ENCODE results near the gene PTTG2.

PTTG2 gene

GRCh38 chr4:37953620-37954293 is 6.4 kb upstream of the PTTG2 start:
- no peaks in the 10 kb centered on the region for H3F3A ChIP-seq (ENCODE audit: insufficient read depth)
- no peak overlapping the region for H3K4me2 ChIP-seq (ENCODE audit: low read depth, low read length, poor library complexity, severe bottlenecking)
- H3K9ac ChIP-seq (ENCODE audit: low read length): no peak overlapping the region
- no peak overlapping the region for H2AFZ ChIP-seq (ENCODE audit: low read depth, low read length, severe bottlenecking)
- no peaks in the 10 kb centered on the region for H3K27me3 ChIP-seq (ENCODE audit: low read length)
- no peaks in the 10 kb centered on the region for H3K36me3 ChIP-seq (ENCODE audit: low read length)
- no peak overlapping the region for H3K27ac ChIP-seq (ENCODE audit: low read depth, low read length)
- no peaks in the 10 kb centered on the region for H4K20me1 ChIP-seq (ENCODE audit: low read depth, low read length)
- H3K9me2 ChIP-seq (replicated peaks; ENCODE audit: insufficient read depth, low read length): no peaks in the 10 kb centered on the region
- no peaks in the 10 kb centered on the region for H3K79me2 ChIP-seq (ENCODE audit: insufficient read depth, low read length)
- H3K4me3 ChIP-seq (ENCODE audit: insufficient read depth, low read length, poor library complexity, severe bottlenecking): no peak overlapping the region
- no peaks in the 10 kb centered on the region for H3K9me3 ChIP-seq (ENCODE audit: insufficient read depth, low read length)
- TF ChIP-seq EZH2phosphoT487 (conservative IDR thresholded peaks at IDR 0.05; ENCODE audit: low read length) (no peak), CTCF (IDR thresholded peaks at IDR 0.05; ENCODE audit: insufficient read depth, low read length, poor library complexity, severe bottlenecking) (no peak)

DNA sequence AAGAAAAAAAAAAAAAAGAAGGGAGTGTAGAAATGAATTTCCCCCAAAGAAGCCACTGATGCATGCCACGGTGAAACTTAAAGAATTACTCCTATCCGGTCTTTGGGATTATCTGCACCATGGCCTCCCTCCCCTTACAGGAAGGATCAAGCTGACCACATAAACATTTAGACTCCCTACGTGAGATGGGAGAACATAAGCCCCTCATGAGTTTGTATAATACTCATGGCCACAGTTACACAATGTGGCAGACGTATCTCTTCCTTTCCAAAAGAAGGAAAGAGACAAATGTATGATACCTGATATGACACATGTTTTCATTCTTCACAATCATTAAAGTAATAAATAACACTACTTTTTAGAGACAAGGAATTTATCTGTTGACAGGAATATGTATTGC is 3.3 kb upstream of the PTTG2 start:
- H3K79me2 ChIP-seq (ENCODE audit: insufficient read depth, low read length): no peaks in the 10 kb centered on the region
- H3K4me2 ChIP-seq (ENCODE audit: low read depth, low read length, poor library complexity, severe bottlenecking): no peak overlapping the region
- no peaks in the 10 kb centered on the region for H3K27me3 ChIP-seq (ENCODE audit: low read length)
- H3F3A ChIP-seq (ENCODE audit: insufficient read depth): no peaks in the 10 kb centered on the region
- no peaks in the 10 kb centered on the region for H3K9me3 ChIP-seq (ENCODE audit: insufficient read depth, low read length)
- H3K27ac ChIP-seq (ENCODE audit: low read depth, low read length): no peak overlapping the region
- no peak overlapping the region for H2AFZ ChIP-seq (ENCODE audit: low read depth, low read length, severe bottlenecking)
- H3K9me2 ChIP-seq (replicated peaks; ENCODE audit: insufficient read depth, low read length): no peaks in the 10 kb centered on the region
- H3K9ac ChIP-seq (ENCODE audit: low read length): no peak overlapping the region
- no peaks in the 10 kb centered on the region for H3K36me3 ChIP-seq (ENCODE audit: low read length)
- TF ChIP-seq EZH2phosphoT487 (conservative IDR thresholded peaks at IDR 0.05; ENCODE audit: low read length) (no peak), CTCF (IDR thresholded peaks at IDR 0.05; ENCODE audit: insufficient read depth, low read length, poor library complexity, severe bottlenecking) (no peak)
- no peaks in the 10 kb centered on the region for H4K20me1 ChIP-seq (ENCODE audit: low read depth, low read length)
- H3K4me3 ChIP-seq (ENCODE audit: insufficient read depth, low read length, poor library complexity, severe bottlenecking): no peak overlapping the region

GRCh38 chr4:37958932-37959331 is 1.3 kb upstream of the PTTG2 start:
- no peak overlapping the region for H3K4me3 ChIP-seq (ENCODE audit: insufficient read depth, low read length, poor library complexity, severe bottlenecking)
- H2AFZ ChIP-seq (ENCODE audit: low read depth, low read length, severe bottlenecking): no peak overlapping the region
- no peaks in the 10 kb centered on the region for H3K79me2 ChIP-seq (ENCODE audit: insufficient read depth, low read length)
- no peak overlapping the region for H3K4me2 ChIP-seq (ENCODE audit: low read depth, low read length, poor library complexity, severe bottlenecking)
- no peaks in the 10 kb centered on the region for H3K27me3 ChIP-seq (ENCODE audit: low read length)
- H3K36me3 ChIP-seq (ENCODE audit: low read length): no peaks in the 10 kb centered on the region
- H3K9me3 ChIP-seq (ENCODE audit: insufficient read depth, low read length): no peaks in the 10 kb centered on the region
- TF ChIP-seq CTCF (IDR thresholded peaks at IDR 0.05; ENCODE audit: insufficient read depth, low read length, poor library complexity, severe bottlenecking): no peak
- TF ChIP-seq EZH2phosphoT487 (conservative IDR thresholded peaks at IDR 0.05; ENCODE audit: low read length): no peak
- no peaks in the 10 kb centered on the region for H3F3A ChIP-seq (ENCODE audit: insufficient read depth)
- H3K9me2 ChIP-seq (replicated peaks; ENCODE audit: insufficient read depth, low read length): no peaks in the 10 kb centered on the region
- H4K20me1 ChIP-seq (ENCODE audit: low read depth, low read length): no peaks in the 10 kb centered on the region
- no peak overlapping the region for H3K27ac ChIP-seq (ENCODE audit: low read depth, low read length)
- H3K9ac ChIP-seq (ENCODE audit: low read length): no peak overlapping the region
